Measurements from ENCODE around the gene RSAD1. TPM values are rescaled to one million over a fixed set of nuclear protein-coding genes. Genes with fewer than 3 reads are reported as not detected.

Gene RSAD1
- 55.9 TPM for total RNA-seq
- long read RNA-seq, transcript RSAD1-201 (9 exons, 2,528 nt), result major isoform, 144 of 194 reads
- long read RNA-seq, partial matches to known transcripts, result 41 of 194 reads
- long read RNA-seq, other reads (novel, unspliced or antisense), result 7 of 194 reads

DNA sequence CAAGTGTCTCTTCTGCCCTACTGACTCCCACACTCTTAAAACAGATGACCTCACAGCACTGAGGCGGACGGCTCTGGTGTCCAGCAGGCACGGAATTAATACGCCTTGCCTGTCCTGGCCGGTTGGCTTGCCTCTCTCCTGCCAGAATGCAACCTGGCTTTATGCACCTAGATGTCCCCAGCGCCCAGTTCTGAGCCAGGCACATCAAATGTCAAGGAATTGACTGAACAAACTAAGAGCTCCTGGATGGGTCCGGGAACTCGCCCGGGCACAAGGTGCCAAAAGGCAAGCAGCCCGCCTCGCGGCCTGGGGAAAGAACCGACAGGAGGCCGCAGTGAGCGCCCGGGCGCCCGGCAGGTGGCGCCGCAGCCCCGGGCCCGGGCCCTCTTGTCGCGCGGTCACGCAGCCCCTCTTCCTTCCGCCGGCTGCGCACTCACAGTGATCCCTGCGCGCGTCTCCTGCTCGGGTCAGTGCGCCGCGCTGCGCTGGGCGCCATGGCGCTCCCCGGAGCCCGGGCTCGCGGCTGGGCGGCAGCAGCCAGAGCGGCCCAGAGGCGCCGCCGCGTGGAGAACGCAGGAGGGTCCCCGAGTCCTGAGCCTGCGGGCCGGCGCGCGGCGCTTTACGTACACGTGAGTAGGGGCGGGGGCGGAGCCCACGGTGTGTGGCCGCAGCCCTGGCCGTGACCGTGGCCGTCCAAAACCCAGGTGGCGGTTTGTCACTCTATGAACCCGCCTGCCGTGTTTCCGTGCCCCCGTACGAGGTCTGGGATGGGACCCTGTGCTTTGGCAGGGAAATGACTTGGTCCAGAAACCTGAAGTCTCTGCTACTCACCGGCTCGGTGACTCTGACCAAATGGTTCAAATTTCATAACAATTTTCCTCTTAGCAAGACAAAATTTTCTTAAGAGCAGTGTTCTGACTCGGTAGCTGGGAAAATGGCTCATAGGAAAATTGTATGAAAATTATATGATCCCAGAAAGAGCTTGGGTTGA lies at the start of gene RSAD1:
Gene RSAD1, plus strand, starts transcription at position 470 of the 991 bp plus-strand sequence. Its CDS starts 25 bp downstream, at position 495.
- intact Hi-C loops (cut with micrococcal nuclease), result no loop called here
- ATAC-seq, result peak; percentile 91

DNA sequence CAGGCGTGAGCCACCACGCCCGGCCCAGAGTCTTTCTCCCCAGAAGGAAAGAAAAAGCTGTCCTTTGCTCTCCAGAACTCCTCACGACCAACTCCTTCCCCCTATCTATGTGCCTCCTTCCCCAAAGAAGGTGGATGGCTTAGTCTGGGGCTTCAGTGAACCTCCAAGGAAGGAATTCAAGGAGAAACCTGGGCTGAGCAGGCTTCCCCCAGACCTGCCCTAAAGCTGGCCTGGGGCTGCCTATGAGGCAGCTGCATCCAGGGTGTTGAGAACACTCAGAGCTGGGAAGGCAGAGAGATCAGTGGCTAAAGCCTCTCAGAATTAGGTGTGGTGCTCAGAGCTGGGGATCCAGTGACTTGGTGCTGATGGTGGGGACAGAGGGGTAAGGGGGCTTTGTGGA lies 48.9 kb upstream of the RSAD1 start:
- intact Hi-C loops (cut with micrococcal nuclease), result no loop called here
- ATAC-seq (no peak), DNase-seq (no peak)

More for the DNA sequence above, at the start of gene RSAD1:
- DNase-seq, result peak; percentile 92

DNA sequence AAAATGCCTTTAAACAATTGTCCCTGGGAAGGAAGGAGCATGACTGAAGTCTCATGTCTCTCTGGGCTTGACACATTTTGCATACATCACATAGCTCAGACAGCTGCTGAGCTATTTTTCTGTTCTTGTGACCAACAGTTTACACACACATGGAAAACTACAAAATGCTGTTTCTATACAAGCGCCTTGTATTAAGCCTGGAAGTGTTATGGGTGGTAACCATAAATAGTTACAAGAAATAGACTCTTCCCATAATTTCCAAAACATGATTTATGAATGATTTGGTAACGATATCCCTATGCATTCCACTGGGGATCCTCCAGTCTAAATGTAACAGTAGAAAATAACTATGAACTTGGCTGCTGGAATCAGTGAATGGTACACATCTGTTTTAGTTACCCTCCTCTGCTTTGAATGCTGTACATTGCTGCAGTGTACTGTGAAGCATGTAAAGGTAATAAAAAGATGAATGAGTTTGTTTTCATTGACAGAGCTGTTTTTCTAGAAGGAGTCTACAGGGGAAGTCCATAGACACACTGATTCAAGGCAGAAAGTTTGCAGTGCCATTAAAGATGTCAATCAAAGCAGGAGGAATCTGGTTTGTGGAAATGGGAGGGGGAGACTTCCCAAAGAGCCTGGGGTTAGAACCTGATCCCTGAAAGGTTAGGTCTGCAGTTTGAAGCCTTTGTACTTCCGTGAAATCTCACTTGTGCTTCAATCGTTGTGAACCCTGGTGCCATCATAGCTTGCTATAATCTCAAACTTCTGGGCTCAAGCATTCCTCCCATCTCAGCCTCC lies 47.6 kb upstream of the RSAD1 start:
- no peak for ATAC-seq
- intact Hi-C loops (cut with micrococcal nuclease), result no loop called here
- DNase-seq, result no peak

DNA sequence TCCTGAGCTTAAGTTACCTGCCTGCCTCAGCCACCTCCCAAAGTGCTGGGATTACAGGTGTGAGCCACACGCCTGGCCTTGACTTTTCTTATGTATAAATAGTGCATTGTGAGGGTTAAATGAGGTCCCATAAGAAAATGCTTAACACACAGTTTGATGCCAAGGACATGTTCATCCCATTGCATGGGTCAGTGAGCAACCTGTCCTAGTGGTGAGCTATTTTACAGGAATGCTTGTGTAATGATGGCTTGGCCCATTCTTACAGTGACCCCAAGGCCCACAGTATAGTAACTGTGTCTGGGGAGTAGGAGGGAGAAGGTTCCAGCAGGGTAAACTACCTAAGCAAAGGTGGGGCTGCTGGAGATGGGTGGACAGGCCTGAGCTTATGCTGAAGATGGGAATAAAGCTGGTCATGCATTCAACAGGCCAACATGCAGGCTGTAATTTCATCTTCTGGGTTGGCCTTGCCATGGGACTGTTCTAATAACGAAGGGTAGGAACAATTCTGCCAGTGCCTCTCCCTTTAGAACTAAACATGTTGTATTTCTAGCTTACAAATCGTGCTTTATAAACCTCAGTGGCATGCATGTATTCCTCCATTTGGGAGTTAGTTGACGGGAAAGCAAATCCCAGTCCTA lies 46.4 kb upstream of the RSAD1 start:
- ATAC-seq (no peak), DNase-seq (no peak)
- intact Hi-C loops (cut with micrococcal nuclease), result no loop called here

DNA sequence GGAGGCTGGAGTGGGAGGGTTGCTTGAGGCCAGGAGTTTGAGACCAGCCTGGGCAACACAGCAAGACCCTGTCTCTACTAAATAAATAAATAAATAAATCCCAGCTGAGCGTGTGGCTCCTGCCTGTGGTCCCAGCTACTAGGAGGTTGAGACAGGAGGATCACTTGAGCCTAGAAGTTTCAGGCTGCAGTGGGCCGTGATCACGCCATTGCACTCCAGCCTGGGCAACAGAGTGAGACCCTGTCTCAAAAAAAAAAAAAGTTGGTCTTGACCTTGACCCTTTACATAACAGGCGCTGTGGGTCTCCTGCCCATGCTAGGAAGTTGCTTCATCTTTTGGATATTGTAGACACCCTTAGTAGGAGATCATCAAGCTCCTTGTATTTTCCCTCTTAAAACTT lies 41.3 kb upstream of the RSAD1 start:
- no peak for DNase-seq
- ATAC-seq, result no peak
- intact Hi-C loops (cut with micrococcal nuclease), result no loop called here

DNA sequence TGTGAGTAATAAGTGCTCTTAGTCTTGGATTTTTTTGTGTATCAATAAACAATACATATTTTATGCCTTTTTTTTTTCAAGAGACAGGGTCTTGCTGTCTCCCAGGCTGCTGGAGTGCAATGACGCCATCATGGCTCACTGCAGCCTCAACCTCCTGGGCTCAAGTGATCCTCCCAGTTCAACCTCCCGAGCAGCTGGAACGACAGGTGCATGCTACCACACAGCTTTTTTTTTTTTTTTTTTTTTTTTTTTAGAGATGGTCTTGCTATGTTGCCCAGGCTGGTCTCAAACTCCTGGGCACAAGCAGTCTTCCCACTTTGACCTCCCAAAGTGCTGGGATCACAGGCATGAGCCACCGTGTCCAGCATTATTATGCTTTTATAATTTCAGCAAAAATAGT lies 39.7 kb upstream of the RSAD1 start:
- intact Hi-C loops (cut with micrococcal nuclease), result no loop called here
- DNase-seq (no peak), ATAC-seq (no peak)

DNA sequence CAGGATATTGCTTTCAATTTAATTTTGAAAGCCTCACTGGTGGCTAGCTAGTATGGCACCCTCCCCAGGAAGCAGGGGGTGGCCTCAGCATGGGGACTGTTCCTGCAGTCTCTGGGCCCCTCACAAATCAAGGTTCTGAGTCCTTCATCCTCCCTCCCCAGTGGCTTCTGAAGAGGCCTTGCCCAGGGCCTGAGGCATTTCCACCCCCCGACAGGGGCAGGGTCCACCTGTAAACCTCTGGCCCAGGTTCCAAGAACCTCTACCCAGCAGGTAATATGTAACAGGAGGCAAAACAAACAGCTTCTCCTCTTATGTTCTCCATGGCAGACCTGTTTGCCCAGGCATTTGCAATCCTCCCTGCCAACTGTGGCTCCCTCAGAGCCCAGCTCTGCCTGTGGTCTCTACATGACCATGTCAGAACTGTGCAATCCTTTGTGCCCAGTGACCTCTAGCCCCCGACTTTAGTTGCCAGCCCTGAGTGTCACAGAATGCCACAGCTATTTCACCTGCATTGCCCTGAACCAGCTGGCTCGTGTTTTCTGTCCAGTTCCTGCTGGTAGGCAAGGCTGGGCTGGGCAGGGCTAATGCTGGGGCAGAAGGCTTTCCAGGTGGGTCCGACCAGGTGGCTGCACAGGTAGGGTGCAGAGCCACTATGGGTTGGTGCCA lies 38.4 kb upstream of the RSAD1 start:
- no peak for DNase-seq
- intact Hi-C loops (cut with micrococcal nuclease), result no loop called here
- no peak for ATAC-seq

DNA sequence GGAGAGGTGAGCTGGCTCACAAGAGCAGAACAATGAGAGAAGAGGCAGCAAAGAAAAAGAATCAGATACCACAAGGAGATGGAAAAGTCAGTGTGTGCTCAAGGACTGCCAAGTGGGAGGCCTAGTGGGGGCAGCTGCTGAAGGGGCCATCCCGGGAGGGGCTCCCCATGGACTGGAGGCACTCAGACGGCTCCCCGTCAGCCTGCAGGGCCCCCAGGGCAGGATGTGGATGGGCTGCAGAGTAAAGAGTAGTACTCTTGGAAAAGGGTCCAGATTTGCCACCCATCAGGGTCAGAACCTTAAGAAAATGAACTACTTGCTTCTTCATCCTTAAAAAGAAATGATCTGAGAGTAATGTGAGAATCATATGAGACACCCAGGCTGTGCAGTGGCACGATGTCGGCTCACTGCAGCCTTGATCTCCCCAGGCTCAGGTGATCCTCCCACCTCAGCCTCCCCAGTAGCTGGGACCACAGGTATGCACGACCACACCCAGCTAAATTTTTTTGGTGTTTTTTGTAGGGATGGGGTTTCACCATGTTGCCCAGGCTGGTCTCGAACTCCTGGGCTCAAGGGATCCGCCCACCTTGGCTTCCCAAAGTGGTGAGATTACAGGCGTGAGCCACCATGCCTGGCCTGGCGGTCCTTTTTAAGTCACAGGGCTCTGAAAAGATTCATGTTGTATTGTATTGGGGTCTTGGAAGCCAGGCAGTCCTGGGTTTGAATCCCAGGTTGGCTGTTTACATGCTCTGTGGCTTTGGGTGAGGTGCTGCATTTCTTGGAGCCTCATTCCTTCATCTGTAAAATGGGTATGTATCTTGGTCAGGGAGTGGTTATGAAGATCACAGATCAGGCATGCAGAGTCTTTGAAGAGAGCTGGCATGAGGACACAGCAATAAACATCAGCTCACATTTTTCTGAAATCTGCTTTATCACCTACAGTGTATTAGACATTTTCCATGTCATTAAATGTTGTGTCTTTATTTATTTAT lies 37.5 kb upstream of the RSAD1 start:
- intact Hi-C loops (cut with micrococcal nuclease), result no loop called here
- no peak for ATAC-seq
- DNase-seq, result no peak

DNA sequence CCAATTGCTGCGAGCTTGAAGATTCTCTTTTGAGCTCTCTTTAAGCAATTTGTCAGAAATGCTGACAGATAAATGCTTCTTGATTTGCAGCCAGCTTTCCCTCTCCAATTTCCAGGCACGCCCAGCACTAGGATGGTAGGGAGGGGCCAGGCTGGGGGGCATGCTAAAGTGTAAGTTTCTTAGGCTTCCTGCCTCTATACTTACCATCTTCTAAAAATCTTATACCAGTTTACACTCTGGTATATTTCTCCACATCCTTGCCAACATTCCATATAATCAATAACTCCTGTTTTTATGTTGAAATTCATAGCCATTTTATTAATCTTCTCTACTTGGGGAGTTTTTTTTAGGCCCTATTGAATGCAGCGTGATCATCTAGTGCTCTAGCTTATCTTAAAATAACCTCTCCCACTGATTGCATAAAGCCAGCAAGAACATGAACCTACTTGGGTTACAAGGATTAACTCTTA lies 35.1 kb upstream of the RSAD1 start:
- ATAC-seq (peak; percentile 72), DNase-seq (no peak)
- intact Hi-C loops (cut with micrococcal nuclease), result no loop called here

DNA sequence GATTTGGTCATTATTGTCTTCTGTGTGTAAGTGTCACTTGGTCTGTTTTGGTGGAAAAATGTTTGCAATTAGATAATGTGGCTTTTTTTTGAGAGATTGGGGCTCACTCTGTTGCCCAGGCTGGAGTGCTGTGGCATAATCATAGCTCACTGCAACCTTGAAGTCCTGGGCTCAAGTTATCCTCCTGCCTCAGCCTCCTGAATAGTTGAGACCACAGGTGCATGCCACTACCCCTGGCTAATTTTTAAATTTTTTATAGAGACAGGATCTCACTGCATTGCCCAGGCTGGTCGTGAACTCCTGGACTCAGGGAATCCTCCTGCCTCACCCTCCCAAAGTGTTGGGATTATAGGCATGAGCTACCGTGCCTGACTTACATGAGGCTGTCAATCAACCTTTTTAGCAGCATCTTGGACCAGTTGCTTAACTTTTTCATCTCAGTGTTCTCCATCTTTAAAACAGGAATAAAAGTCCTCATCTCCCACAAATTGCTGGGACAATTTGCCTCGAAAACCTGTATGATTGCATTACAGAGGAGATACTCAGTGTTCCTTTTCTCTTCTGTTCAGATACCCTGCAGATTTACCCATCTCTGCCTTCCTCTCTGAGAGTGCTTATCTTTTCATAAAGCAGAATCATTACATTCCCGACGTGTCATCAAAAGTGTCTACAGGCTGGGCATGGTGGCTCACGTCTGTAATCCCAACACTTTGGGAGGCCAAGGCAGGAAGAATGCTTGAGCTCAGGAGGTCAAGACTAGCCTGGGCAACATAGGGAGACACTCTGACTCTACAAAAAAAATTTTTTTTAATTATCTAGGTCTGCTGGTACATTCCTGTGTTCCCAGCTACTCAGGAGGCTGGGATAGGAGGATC lies 33.6 kb upstream of the RSAD1 start:
- intact Hi-C loops (cut with micrococcal nuclease), result no loop called here
- no peak for DNase-seq
- no peak for ATAC-seq

DNA sequence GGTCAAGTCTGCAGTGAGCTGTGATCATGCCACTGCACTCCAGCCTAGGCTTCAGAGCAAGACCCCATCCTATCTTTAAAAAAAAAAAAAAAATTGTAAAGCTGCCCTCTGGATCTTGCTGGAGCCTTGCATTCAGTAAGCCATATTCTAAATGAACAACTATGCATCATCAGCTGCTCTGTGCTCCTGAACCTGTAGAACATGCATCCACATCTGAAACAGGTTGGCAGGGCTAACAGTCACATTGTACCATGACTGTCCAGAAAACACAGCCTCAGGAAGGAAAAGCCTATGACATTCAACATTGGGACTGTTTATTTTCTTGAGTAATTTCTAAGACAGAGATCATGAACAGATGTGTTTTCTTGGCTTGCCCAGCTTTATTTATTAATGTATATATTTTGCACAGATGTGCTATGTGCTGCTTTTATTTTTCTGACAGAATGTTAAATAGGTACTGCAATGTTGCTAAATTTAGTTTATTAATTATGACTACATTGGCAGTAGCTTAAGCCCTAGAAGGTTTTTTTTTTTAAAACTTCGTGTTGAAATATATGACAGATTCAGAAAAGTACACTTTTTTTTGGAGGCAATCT lies 32.8 kb upstream of the RSAD1 start:
- ATAC-seq, result no peak
- intact Hi-C loops (cut with micrococcal nuclease), result no loop called here
- no peak for DNase-seq

DNA sequence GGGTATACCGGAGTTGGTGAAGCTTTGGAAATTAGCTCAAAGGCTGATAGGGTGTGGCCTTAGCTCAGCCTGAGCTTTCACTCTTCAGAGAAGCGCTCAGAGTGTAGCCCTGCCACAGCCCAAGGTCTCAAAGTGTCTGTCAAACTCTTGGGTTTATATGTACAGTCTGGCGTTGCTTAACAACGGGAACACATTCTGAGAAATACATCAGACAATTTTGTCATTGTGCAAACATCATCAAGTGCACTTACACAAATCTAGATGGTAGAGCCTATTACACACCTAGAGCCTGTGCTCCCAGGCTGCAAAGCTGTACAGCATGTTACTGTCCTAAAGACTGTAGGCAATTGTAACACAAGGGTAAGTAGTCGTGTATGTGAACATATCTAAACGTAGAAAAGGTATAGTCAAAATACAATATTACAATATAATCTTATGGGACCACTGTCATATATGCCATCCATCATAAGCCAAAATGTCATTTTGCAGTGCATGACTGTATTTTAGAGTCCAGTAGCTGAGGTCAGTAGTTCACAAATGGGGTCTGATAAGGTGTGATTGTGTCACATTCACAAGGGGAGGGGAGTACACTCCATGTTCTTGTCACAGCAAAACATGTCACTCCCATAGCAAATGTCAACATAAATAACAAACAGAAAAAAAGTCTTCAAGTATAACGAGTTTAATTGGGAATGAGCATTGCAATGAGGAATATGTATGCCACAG lies 30.6 kb upstream of the RSAD1 start:
- DNase-seq (no peak), ATAC-seq (peak; percentile 56)
- intact Hi-C loops (cut with micrococcal nuclease), result no loop called here

DNA sequence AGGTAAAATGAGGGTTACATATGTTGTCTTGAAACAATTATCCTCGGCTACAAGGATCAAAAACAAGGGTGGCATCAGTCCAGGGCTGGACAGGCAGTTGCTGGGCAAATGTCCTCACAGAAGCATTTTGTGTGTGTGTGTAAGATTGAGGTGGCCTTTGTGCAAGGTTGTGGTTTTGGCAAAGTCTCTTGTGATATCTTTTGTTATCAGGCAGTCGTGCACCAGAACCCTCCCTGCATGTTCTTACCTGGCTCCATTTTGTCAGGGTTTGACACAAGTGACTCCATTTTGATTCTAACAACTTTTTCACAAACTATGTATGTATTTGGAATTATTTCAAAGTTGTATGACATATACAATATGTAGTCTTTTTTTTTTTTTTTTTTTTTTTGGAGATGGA lies 30.0 kb upstream of the RSAD1 start:
- DNase-seq (no peak), ATAC-seq (no peak)
- intact Hi-C loops (cut with micrococcal nuclease), result no loop called here

DNA sequence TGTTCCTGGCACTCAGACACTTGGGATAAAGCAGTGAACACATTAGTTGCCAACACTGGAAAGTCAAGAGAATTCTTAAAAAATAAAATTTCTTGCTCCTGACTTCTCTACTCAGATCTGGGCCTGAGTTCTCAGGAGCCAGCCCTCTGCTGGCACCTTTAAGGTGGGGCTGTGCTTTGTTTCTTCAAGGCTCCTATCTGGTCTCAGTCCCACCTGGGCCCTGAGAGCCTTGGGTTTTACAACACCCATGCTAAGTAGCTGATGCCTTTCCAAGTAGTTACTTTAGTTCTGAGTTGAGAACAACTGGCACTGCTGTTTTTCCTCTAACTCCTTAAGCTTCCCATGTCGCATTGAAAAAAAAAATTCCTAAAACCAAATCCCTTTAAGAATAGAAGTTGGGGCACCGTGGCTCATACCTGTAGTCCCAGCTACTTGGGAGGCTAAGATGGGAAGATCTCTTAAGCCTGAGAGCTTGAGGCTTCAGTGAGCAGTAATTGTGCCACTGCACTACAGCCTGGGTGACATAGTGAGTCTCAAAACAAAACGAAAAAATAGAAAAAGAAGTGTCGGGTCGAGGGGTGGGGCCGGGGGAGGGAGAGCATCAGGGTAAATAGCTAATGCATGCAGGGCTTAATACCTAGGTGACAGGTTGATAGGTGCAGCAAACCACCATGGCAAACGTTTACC lies 26.6 kb upstream of the RSAD1 start:
- no peak for DNase-seq
- ATAC-seq, result no peak
- intact Hi-C loops (cut with micrococcal nuclease), result no loop called here

DNA sequence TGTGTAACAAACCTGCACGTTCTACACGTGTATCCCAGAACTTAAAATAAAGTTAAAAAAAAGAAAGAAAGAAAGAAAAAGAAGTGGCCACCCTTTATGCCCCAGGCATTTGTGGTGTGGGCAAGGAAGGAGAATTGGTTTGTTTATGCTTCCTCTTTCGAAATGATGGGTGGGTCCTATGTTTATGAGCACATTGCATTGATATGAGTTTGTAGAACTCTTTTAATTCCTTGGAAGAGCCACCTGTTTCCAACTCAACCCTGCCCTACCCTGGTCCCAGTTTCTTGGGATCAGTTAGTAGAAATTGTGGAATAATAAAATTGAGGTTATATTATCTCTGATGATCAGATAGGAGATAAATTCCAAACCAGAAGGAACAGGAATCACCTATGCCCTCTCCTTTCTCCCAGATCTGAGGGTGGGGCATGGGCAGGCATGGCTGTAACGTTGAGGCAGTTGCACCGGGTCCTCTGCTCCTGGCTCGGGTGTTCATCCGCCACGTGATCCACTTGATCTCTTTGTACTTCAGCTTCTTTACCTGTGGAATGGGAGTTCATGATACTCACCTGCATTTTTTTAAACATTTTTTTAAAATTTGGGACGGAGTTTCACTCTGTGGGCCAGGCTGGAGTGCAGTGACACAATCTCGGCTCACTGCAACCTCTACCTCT lies 25.9 kb upstream of the RSAD1 start:
- ATAC-seq (no peak), DNase-seq (no peak)
- intact Hi-C loops (cut with micrococcal nuclease), result no loop called here

Measured in left ventricle myocardium superior (tissue), 1 donor.